H1 (cell line): ENCODE data around the gene ATG4D. TPM values are rescaled to one million over a fixed set of nuclear protein-coding genes. Genes with fewer than 3 reads are reported as not detected.
"Not testable (repeated sequence)": the region's sequence is repeated elsewhere in the genome, so short reads cannot be mapped to it uniquely, and the experiment has no call there.

Source experiments
- CTCF ChIA-PET: fragments of 300-600 bp; sonication (Branson Sonifier 250); formaldehyde crosslinking; loops from one replicate; lab custom pipeline; 2021; ENCODE audit not compliant: partially characterized antibody; lab: Charles Lee
- POLR2A ChIA-PET: fragments of 300-600 bp; sonication (Branson Sonifier 250); formaldehyde crosslinking; loops from one replicate; lab custom pipeline; 2021; ENCODE audit warnings: inconsistent platforms; ENCODE audit not compliant: partially characterized antibody; lab: Charles Lee
- DNase-seq, 2 experiments: peaks; one replicate each; pipeline versions ENCODE4 v3.0.0 to v3.0.0-alpha.2; 2010 to 2022; ENCODE audit warnings: low spot score in 2 of 2, low read depth in 1 of 2, mixed read lengths in 1 of 2
- FAIRE-seq: peaks from 2 replicates; lab custom pipeline; 2011; peaks lifted over from hg19 to GRCh38; lab: Jason Lieb, UNC
- H2AFZ ChIP-seq: 2 replicates; pipeline ENCODE4 v1.8.1; 2012; ENCODE audit warnings: low read length, inconsistent platforms
- H2AK5ac ChIP-seq: 2 replicates; pipeline ENCODE4 v1.6.1; 2013; ENCODE audit warnings: low read depth, low read length
- H2BK120ac ChIP-seq: replicated peaks from 2 replicates; pipeline ENCODE3; 2013; ENCODE audit warnings: low read depth, low read length, inconsistent platforms
- H2BK12ac ChIP-seq: 2 replicates; pipeline ENCODE4 v1.6.1; 2013; ENCODE audit warnings: low read depth, low read length
- H2BK15ac ChIP-seq: 2 replicates; pipeline ENCODE4 v1.6.1; 2013; ENCODE audit warnings: low read length
- H2BK20ac ChIP-seq: 2 replicates; pipeline ENCODE4 v1.6.1; 2013; ENCODE audit warnings: low read length
- H2BK5ac ChIP-seq: 2 replicates; pipeline ENCODE4 v1.6.1; 2013; ENCODE audit warnings: low read depth, low read length
- H3K14ac ChIP-seq: 2 replicates; pipeline ENCODE4 v1.6.1; 2013; ENCODE audit warnings: inconsistent platforms; ENCODE audit not compliant: insufficient read length
- H3K18ac ChIP-seq: 2 replicates; pipeline ENCODE4 v1.6.1; 2013; ENCODE audit warnings: low read length; ENCODE audit errors: extremely low read depth
- H3K23ac ChIP-seq: 2 replicates; pipeline ENCODE4 v1.6.1; 2013; ENCODE audit warnings: inconsistent platforms; ENCODE audit not compliant: insufficient read length
- H3K23me2 ChIP-seq: 2 replicates; pipeline ENCODE4 v1.6.1; 2013; ENCODE audit warnings: low read depth, low read length
- H3K27ac ChIP-seq: 2 replicates; pipeline ENCODE4 v1.6.1; 2011; ENCODE audit warnings: low read depth, low read length, inconsistent platforms
- H3K27me3 ChIP-seq, 4 experiments: replicated peaks in 1 of 4; 1 replicate in 1 of 4; 2 replicates in 3 of 4; pipeline versions ENCODE4 v1.6.1 to v1.8.1; 2011 to 2013; ENCODE audit warnings: low read length in 3 of 4, mild to moderate bottlenecking in 3 of 4, inconsistent platforms in 2 of 4, mixed read lengths in 2 of 4, moderate library complexity in 1 of 4; ENCODE audit not compliant: control insufficient read depth in 3 of 4, insufficient read depth in 3 of 4; ENCODE audit errors: extremely low read depth in 1 of 4
- H3K36me3 ChIP-seq, 4 experiments: 2 replicates each; pipeline versions ENCODE4 v1.6.1 to v1.8.1; 2011 to 2013; ENCODE audit warnings: mild to moderate bottlenecking in 4 of 4, low read length in 3 of 4, moderate library complexity in 2 of 4, control low read depth in 1 of 4, inconsistent platforms in 1 of 4; ENCODE audit not compliant: insufficient read depth in 4 of 4, control insufficient read depth in 2 of 4
- H3K4ac ChIP-seq: replicated peaks from 2 replicates; pipeline ENCODE3; 2013; ENCODE audit warnings: low read length, low read depth, mixed read lengths, inconsistent platforms; ENCODE audit not compliant: insufficient read length
- H3K4me1 ChIP-seq, 4 experiments: replicated peaks in 1 of 4; 1 replicate in 1 of 4; 2 replicates in 3 of 4; pipeline versions ENCODE4 v1.6.1 to v1.8.1; 2011 to 2013; ENCODE audit warnings: low read length in 3 of 4, inconsistent platforms in 2 of 4, mixed read lengths in 1 of 4; ENCODE audit not compliant: insufficient read depth in 4 of 4, control insufficient read depth in 3 of 4
- H3K4me2 ChIP-seq, 2 experiments: 2 replicates each; pipeline versions ENCODE4 v1.6.1 to v1.8.1; 2011 to 2013; ENCODE audit warnings: low read depth in 2 of 2, low read length in 2 of 2, control low read depth in 1 of 2, inconsistent platforms in 1 of 2, mild to moderate bottlenecking in 1 of 2; ENCODE audit not compliant: insufficient read depth in 1 of 2
- H3K4me3 ChIP-seq, 4 experiments: fragments of 200-600, 300-600 bp in 1 of 4; sonication (generic), shearing (Covaris generic), sonication (Bioruptor Twin) in 1 of 4; 2 replicates each; pipeline versions ENCODE4 v1.5.1 to v1.8.1; 2011 to 2016; ENCODE audit warnings: low read length in 4 of 4, low read depth in 3 of 4, control low read depth in 2 of 4, inconsistent platforms in 2 of 4, mild to moderate bottlenecking in 2 of 4, mixed read lengths in 1 of 4, moderate library complexity in 1 of 4; ENCODE audit not compliant: insufficient read depth in 2 of 4; ENCODE audit errors: extremely low read depth in 1 of 4
- H3K56ac ChIP-seq: replicated peaks from 2 replicates; pipeline ENCODE3; 2013; ENCODE audit warnings: low read depth, mild to moderate bottlenecking, mixed read lengths, low read length, inconsistent platforms; ENCODE audit not compliant: insufficient read length
- H3K79me1 ChIP-seq: 2 replicates; pipeline ENCODE4 v1.6.1; 2013; ENCODE audit warnings: low read depth, low read length, control low read depth
- H3K79me2 ChIP-seq, 2 experiments: 2 replicates each; pipeline versions ENCODE4 v1.6.1 to v1.8.1; 2012 to 2013; ENCODE audit warnings: low read length in 2 of 2, mild to moderate bottlenecking in 2 of 2, inconsistent platforms in 1 of 2; ENCODE audit not compliant: insufficient read depth in 2 of 2, control insufficient read depth in 1 of 2
- H3K9ac ChIP-seq, 4 experiments: replicated peaks in 1 of 4; 1 replicate in 1 of 4; 2 replicates in 3 of 4; pipeline versions ENCODE4 v1.6.1 to v1.8.1; 2011 to 2013; ENCODE audit warnings: low read depth in 3 of 4, low read length in 3 of 4, control low read depth in 2 of 4, mild to moderate bottlenecking in 2 of 4, moderate library complexity in 2 of 4, inconsistent platforms in 1 of 4; ENCODE audit errors: extremely low read depth in 1 of 4
- H3K9me3 ChIP-seq, 2 experiments: 2 replicates each; pipeline versions ENCODE4 v1.6.1 to v1.8.1; 2012 to 2013; ENCODE audit warnings: mild to moderate bottlenecking in 2 of 2, moderate library complexity in 2 of 2, control low read depth in 1 of 2, inconsistent platforms in 1 of 2, low read depth in 1 of 2, low read length in 1 of 2, mixed read lengths in 1 of 2; ENCODE audit not compliant: insufficient read depth in 2 of 2
- H4K20me1 ChIP-seq, 2 experiments: replicated peaks in 1 of 2; 2 replicates each; pipeline versions ENCODE3 to v1.8.1; 2011 to 2013; ENCODE audit warnings: inconsistent platforms in 2 of 2, low read length in 2 of 2, mild to moderate bottlenecking in 1 of 2; ENCODE audit not compliant: insufficient read depth in 2 of 2, control insufficient read depth in 1 of 2
- H4K5ac ChIP-seq: 2 replicates; pipeline ENCODE4 v1.6.1; 2013; ENCODE audit warnings: low read length, low read depth, mixed read lengths, inconsistent platforms; ENCODE audit not compliant: insufficient read length
- H4K8ac ChIP-seq: 2 replicates; pipeline ENCODE4 v1.8.0; 2013; ENCODE audit warnings: mild to moderate bottlenecking, moderate library complexity, low read length, inconsistent platforms; ENCODE audit not compliant: insufficient read depth; ENCODE audit errors: extremely low read depth
- H4K91ac ChIP-seq: replicated peaks from 2 replicates; pipeline ENCODE3; 2013; ENCODE audit warnings: low read length, mixed read lengths, inconsistent platforms; ENCODE audit not compliant: insufficient read length
- ASH2L ChIP-seq: fragments of 200-600, 300-600 bp; sonication (generic); IDR thresholded peaks from one replicate; pipeline ENCODE4 v1.7.1; 2017; ENCODE audit warnings: low read length
- CBX5 ChIP-seq: fragments of 300-800, 300-1000 bp; sonication (generic); IDR thresholded peaks from 2 replicates; pipeline ENCODE4 v1.7.1; 2016; ENCODE audit warnings: antibody characterized with exemption, low read length, low read depth
- CTBP2 ChIP-seq: IDR thresholded peaks from 2 replicates; pipeline ENCODE4 v1.7.0; 2011; ENCODE audit warnings: borderline replicate concordance, mild to moderate bottlenecking, moderate library complexity, mixed read lengths, low read length; ENCODE audit not compliant: insufficient read depth, insufficient read length
- KDM5A ChIP-seq: fragments of 200-600 bp; IDR thresholded peaks from 2 replicates; pipeline ENCODE4 v1.7.1; 2012; ENCODE audit warnings: mild to moderate bottlenecking, low read length, inconsistent platforms, mixed read lengths
- MAX ChIP-seq: IDR thresholded peaks from 2 replicates; pipeline ENCODE4 v1.6.1; 2012; ENCODE audit warnings: inconsistent platforms
- NRF1 ChIP-seq: IDR thresholded peaks from 2 replicates; pipeline ENCODE4 v1.6.1; 2011; ENCODE audit warnings: mild to moderate bottlenecking, low read depth, low read length, improper control_type of control experiment
- POLR2AphosphoS5 ChIP-seq: IDR thresholded peaks from 2 replicates; pipeline ENCODE4 v1.6.1; 2011; ENCODE audit warnings: low read depth, low read length
- SIN3A ChIP-seq, 2 experiments: IDR thresholded peaks in 1 of 2; conservative IDR thresholded peaks in 1 of 2; 2 replicates each; pipeline ENCODE4 v1.6.1; 2011 to 2012; ENCODE audit warnings: low read length in 2 of 2, improper control_type of control experiment in 1 of 2, low read depth in 1 of 2, mild to moderate bottlenecking in 1 of 2
- SP1 ChIP-seq: IDR thresholded peaks from 2 replicates; pipeline ENCODE4 v1.6.1; 2011; ENCODE audit warnings: low read depth, low read length
- SP4 ChIP-seq: IDR thresholded peaks from 2 replicates; pipeline ENCODE4 v1.6.1; 2012; ENCODE audit warnings: low read length, inconsistent platforms
- TAF1 ChIP-seq: IDR thresholded peaks from 2 replicates; pipeline ENCODE4 v1.6.1; 2011; ENCODE audit warnings: mild to moderate bottlenecking, low read depth, low read length
- YY1 ChIP-seq: IDR thresholded peaks from 2 replicates; pipeline ENCODE4 v1.6.1; 2011; ENCODE audit warnings: low read depth, mild to moderate bottlenecking, low read length
- WGBS, 2 experiments: shearing (Covaris generic) in 1 of 2; methylation state at CpG; one replicate each; pipeline versions ENCODE4 v1.1.6 to v1.1.7; 2013 to 2015; ENCODE audit warnings: low lambda C conversion rate in 2 of 2, mixed read lengths in 2 of 2, inconsistent platforms in 1 of 2, low coverage in 1 of 2, missing lambda C conversion rate in 1 of 2; ENCODE audit not compliant: insufficient replicate concordance in 2 of 2, insufficient coverage in 1 of 2, insufficient read length in 1 of 2; ENCODE audit errors: extremely low coverage in 1 of 2, missing lambda C conversion rate in 1 of 2; 5-methylcytosine and 5-hydroxymethylcytosine counted together
- polyA plus RNA-seq, 7 experiments: library from polyadenylated mRNA; depleted of rRNA in 3 of 7; stranded (reverse) in 5 of 7; unstranded in 2 of 7; fragments of >200 nt in 5 of 7; fragments of 200-250 nt in 2 of 7; gene quantifications; 1 replicate in 5 of 7; 2 replicates in 1 of 7; 4 replicates in 1 of 7; pipeline versions ENCODE4 v1.2.1 to v1.2.3, GENCODE V29; 2011 to 2013; ENCODE audit warnings: missing spikeins in 2 of 7, mixed read lengths in 2 of 7
- total RNA-seq: library from RNA; stranded (reverse); fragmentation: NEBNext Ultra II Directional; extraction: Animal tissue kit (Norgen Biotek cat#: 25700); gene quantifications from 2 replicates; pipeline ENCODE4 v1.2.1, GENCODE V29; 2021

Gene ATG4D
- total and polyA plus RNA-seq, 2 of the 8 experiments (the other 6 are each of a cell fraction or from before 2014, with no cell fraction given): 39.6 to 43.7 TPM

- no peak for TF ChIP-seq CBX5
- peak in 1 of 2 experiments; percentile 68; a peak in 1 of 4 replicates for TF ChIP-seq SIN3A (conservative IDR thresholded peaks at IDR 0.05 in 1 of 2, IDR thresholded peaks at IDR 0.05 in 1 of 2; ENCODE audit: low read depth in 1 of 2, low read length in 2 of 2)
- peak; percentile 87 for TF ChIP-seq TAF1
- no peak for TF ChIP-seq ASH2L
- TF ChIP-seq MAX: peak; percentile 81
- TF ChIP-seq POLR2AphosphoS5: peak; percentile 60; the same call in 1 of the 2 replicates
- TF ChIP-seq NRF1: peak; percentile 48
- TF ChIP-seq SP1: peak; percentile 61; the same call in 1 of the 2 replicates
- TF ChIP-seq CTBP2: peak; percentile 58
- TF ChIP-seq SP4: peak; percentile 76; the same call in 1 of the 2 replicates
- no peak for TF ChIP-seq KDM5A
- TF ChIP-seq YY1: peak; percentile 89
These were observed 25.3 kb downstream of the ATG4D start, which contains the start of gene CDKN2D (continued) for GRCh38 chr19:10568826-10569651.

- not testable (repeated sequence) for H4K8ac ChIP-seq, FAIRE-seq, H3K14ac ChIP-seq, H4K5ac ChIP-seq, H3K4me3 ChIP-seq, H3K79me1 ChIP-seq, H3K4me2 ChIP-seq, H2BK15ac ChIP-seq, H3K9ac ChIP-seq, H2AK5ac ChIP-seq, H3K23me2 ChIP-seq, H3K56ac ChIP-seq, H3K18ac ChIP-seq, H2BK120ac ChIP-seq, H2BK20ac ChIP-seq, H2AFZ ChIP-seq, H3K27ac ChIP-seq, H2BK5ac ChIP-seq, DNase-seq, H3K27me3 ChIP-seq, H4K91ac ChIP-seq, H4K20me1 ChIP-seq, H3K79me2 ChIP-seq, H3K4me1 ChIP-seq, H3K23ac ChIP-seq, H2BK12ac ChIP-seq, H3K4ac ChIP-seq, H3K9me3 ChIP-seq
- ChIA-PET POLR2A (interaction anchor here (0.7 to 5.2 kb wide), 6 partner anchors 9 to 126 kb away, joined by 3 to 33 read pairs (median 4); no protein-coding TSS in a partner anchor), CTCF (interaction anchor here (0.7 to 3.6 kb wide), 9 partner anchors 8 to 324 kb away, joined by 3 to 25 read pairs (median 3); partner anchors contain the start of gene QTRT1)
- WGBS, 2 experiments: 79% methylated on average over 6 of the region's 6 CpGs; no CpG with 5 or more reads in 1 of the 2 experiments
- H3K36me3 ChIP-seq: peaks cover 5 to 31% (median 22%) of the 10 kb centered on the region in 4 experiments
These were observed 30.1 kb downstream of the ATG4D start for GRCh38 chr19:10573793-10574192.
